Lower leg skin (tissue), 4 donors: Measurements from ENCODE around the gene WDR74. TPM values are rescaled to one million over a fixed set of nuclear protein-coding genes. Genes with fewer than 3 reads are reported as not detected.
"Not testable (repeated sequence)": the region's sequence is repeated elsewhere in the genome, so short reads cannot be mapped to it uniquely, and the experiment has no call there.

ENCODE experiments used
- DNase-seq, 2 donors: peaks; one replicate each; pipeline ENCODE4 v3.0.0-alpha.2; 2019; ENCODE audit warnings: low spot score in 2 of 2
- H3K4me3 ChIP-seq: fragments of 200-600 bp; sonication (generic); 2 replicates; pipeline ENCODE4 v1.5.1; 2017; ENCODE audit warnings: mild to moderate bottlenecking, low read depth; ENCODE audit not compliant: poor library complexity, severe bottlenecking
- CTCF ChIP-seq, 3 donors: fragments of 450-650 bp; IDR thresholded peaks; one replicate each; pipeline ENCODE4 v1.5.1; 2016; ENCODE audit warnings: antibody characterized with exemption in 3 of 3, mild to moderate bottlenecking in 3 of 3, moderate library complexity in 2 of 3
- POLR2A ChIP-seq, 2 donors: fragments of 450-650 bp; IDR thresholded peaks; one replicate each; pipeline ENCODE4 v1.6.1; 2016 to 2017; ENCODE audit warnings: antibody characterized with exemption in 2 of 2, mild to moderate bottlenecking in 1 of 2, moderate library complexity in 1 of 2
- WGBS, 2 donors: methylation state at CpG; one replicate each; pipeline ENCODE4 v1.1.5; 2018; 5-methylcytosine and 5-hydroxymethylcytosine counted together
- intact Hi-C: fragments of 100-400 bp; cut with DNase I; formaldehyde crosslinking; loops from one replicate; pipeline ENCODE4 v1.15.0; 2023; ENCODE audit warnings: low total_unique reads
- total RNA-seq, 4 donors: library from RNA; depleted of rRNA; stranded (reverse); fragments of >200 nt; gene quantifications; one replicate each; pipeline ENCODE4 v1.1.0, GENCODE V29; 2016

Gene WDR74
- total RNA-seq, 4 donors from 2014 or later: 49.7 to 93.8 (median 64.3) TPM

GRCh38 chr11:62846177-62846576, 6.8 kb upstream of the WDR74 start:
- intact Hi-C loops: loop anchor here (10.0 kb wide), 1 partner anchor 1691 kb away; no protein-coding TSS in a partner anchor
- WGBS, 2 donors: 85 to 87% methylated on average over 3 of the region's 3 CpGs
- DNase-seq: no peak

GRCh38 chr11:62844154-62844553, 4.8 kb upstream of the WDR74 start:
- WGBS, 2 donors: 99% methylated on average over 3 of the region's 3 CpGs
- no peak for DNase-seq
- intact Hi-C loops: loop anchor here (10.0 kb wide), 1 partner anchor 1689 kb away; no protein-coding TSS in a partner anchor
- H3K4me3 ChIP-seq: no peak overlapping the region
- TF ChIP-seq CTCF (IDR thresholded peaks at IDR 0.05): no peak
- no peak for TF ChIP-seq POLR2A (IDR thresholded peaks at IDR 0.05)

More at GRCh38 chr11:62846177-62846576, 6.8 kb upstream of the WDR74 start:
- H3K4me3 ChIP-seq: no peak overlapping the region
- TF ChIP-seq POLR2A (IDR thresholded peaks at IDR 0.05) (no peak), CTCF (IDR thresholded peaks at IDR 0.05) (no peak)

- intact Hi-C loops: loop anchor here (10.0 kb wide), 1 partner anchor 1689 kb away; no protein-coding TSS in a partner anchor
- no peak for DNase-seq
- TF ChIP-seq POLR2A (IDR thresholded peaks at IDR 0.05): no peak
- no peak for TF ChIP-seq CTCF (IDR thresholded peaks at IDR 0.05)
- no peak overlapping the region for H3K4me3 ChIP-seq
- WGBS, 2 donors: 95 to 97% methylated on average over 3 of the region's 3 CpGs
Observed at GRCh38 chr11:62843466-62843865, 4.1 kb upstream of the WDR74 start.

GRCh38 chr11:62842891-62843290, 3.5 kb upstream of the WDR74 start:
- H3K4me3 ChIP-seq, DNase-seq: not testable (repeated sequence)
- intact Hi-C loops: loop anchor here (10.0 kb wide), 1 partner anchor 1688 kb away; no protein-coding TSS in a partner anchor
- WGBS, 2 donors: 82 to 84% methylated on average over 9 of the region's 9 CpGs

- WGBS, 2 donors: 5 to 6% methylated on average over 29 to 30 of the region's 30 CpGs
- intact Hi-C loops: loop anchor here (10.0 kb wide), 1 partner anchor 1687 kb away; no protein-coding TSS in a partner anchor
- peak; percentile 32 to 91 for DNase-seq
- peak overlapping the region; percentile 24 for H3K4me3 ChIP-seq
- TF ChIP-seq POLR2A (IDR thresholded peaks at IDR 0.05): no peak
- no peak for TF ChIP-seq CTCF (IDR thresholded peaks at IDR 0.05)
Observed at GRCh38 chr11:62842171-62842741, 2.9 kb upstream of the WDR74 start.

GRCh38 chr11:62841361-62842170, 2.2 kb upstream of the WDR74 start:
- intact Hi-C loops: loop anchor here (10.0 kb wide), 1 partner anchor 1687 kb away; no protein-coding TSS in a partner anchor
- H3K4me3 ChIP-seq: peak overlapping the region; percentile 24
- TF ChIP-seq CTCF (IDR thresholded peaks at IDR 0.05): no peak
- peak in 1 of 2 donors; percentile 99 for TF ChIP-seq POLR2A (IDR thresholded peaks at IDR 0.05)
- peak; percentile 92 to 96 for DNase-seq
- 0% methylated on average over 33 of the region's 33 CpGs for WGBS, 2 donors

- 0 to 1% methylated on average over 41 of the region's 41 CpGs for WGBS, 2 donors
- intact Hi-C loops: loop anchor here (10.0 kb wide), 1 partner anchor 1686 kb away; no protein-coding TSS in a partner anchor
Observed at GRCh38 chr11:62840721-62841360, 1.5 kb upstream of the WDR74 start.

More at GRCh38 chr11:62840721-62841360, 1.5 kb upstream of the WDR74 start:
- peak; percentile 78 to 97 for DNase-seq
- not testable (repeated sequence) for H3K4me3 ChIP-seq
